ENCODE data around the gene FXYD2. TPM values are rescaled to one million over a fixed set of nuclear protein-coding genes. Genes with fewer than 3 reads are reported as not detected.

FXYD2 gene
- total RNA-seq, 4 donors from 2014 or later: 0.50 to 3.0 (median 1.2) TPM

- no peak for ATAC-seq
- no peaks in the 10 kb centered on the region for H3K9me3 ChIP-seq
- TF ChIP-seq, protein P1, sequence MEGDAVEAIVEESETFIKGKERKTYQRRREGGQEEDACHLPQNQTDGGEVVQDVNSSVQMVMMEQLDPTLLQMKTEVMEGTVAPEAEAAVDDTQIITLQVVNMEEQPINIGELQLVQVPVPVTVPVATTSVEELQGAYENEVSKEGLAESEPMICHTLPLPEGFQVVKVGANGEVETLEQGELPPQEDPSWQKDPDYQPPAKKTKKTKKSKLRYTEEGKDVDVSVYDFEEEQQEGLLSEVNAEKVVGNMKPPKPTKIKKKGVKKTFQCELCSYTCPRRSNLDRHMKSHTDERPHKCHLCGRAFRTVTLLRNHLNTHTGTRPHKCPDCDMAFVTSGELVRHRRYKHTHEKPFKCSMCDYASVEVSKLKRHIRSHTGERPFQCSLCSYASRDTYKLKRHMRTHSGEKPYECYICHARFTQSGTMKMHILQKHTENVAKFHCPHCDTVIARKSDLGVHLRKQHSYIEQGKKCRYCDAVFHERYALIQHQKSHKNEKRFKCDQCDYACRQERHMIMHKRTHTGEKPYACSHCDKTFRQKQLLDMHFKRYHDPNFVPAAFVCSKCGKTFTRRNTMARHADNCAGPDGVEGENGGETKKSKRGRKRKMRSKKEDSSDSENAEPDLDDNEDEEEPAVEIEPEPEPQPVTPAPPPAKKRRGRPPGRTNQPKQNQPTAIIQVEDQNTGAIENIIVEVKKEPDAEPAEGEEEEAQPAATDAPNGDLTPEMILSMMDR (IDR thresholded peaks at IDR 0.05): no peak
- no peak for TF ChIP-seq EP300 (IDR thresholded peaks at IDR 0.05)
- no peak for TF ChIP-seq POLR2A (IDR thresholded peaks at IDR 0.05)
- no peak for TF ChIP-seq POLR2AphosphoS5 (IDR thresholded peaks at IDR 0.05)
- H3K4me1 ChIP-seq: peaks cover 0 to 17% (median 0%) of the 10 kb centered on the region in 3 donors
- peaks cover 0 to 50% of the 10 kb centered on the region in 2 donors for H3K36me3 ChIP-seq
- WGBS, 2 donors (ENCODE audit: low coverage in 1 of 2): 87 to 94% methylated on average over 5 of the region's 8 CpGs
- H3K27ac ChIP-seq: no peak overlapping the region
- H3K4me3 ChIP-seq: no peak overlapping the region
- peaks cover 22% of the 10 kb centered on the region for H3K27me3 ChIP-seq
Measured at GRCh38 chr11:117835576-117835975, 11.0 kb upstream of the FXYD2 start.

- no peak for TF ChIP-seq EP300 (IDR thresholded peaks at IDR 0.05)
- TF ChIP-seq POLR2A (IDR thresholded peaks at IDR 0.05): no peak
- no peak for TF ChIP-seq POLR2AphosphoS5 (IDR thresholded peaks at IDR 0.05)
- TF ChIP-seq, protein P1 (IDR thresholded peaks at IDR 0.05): no peak
- Histone ChIP-seq H3K4me1 (peaks cover 0 to 23% (median 0%) of the 10 kb centered on the region in 3 donors), H3K4me3 (no peak overlapping the region), H3K36me3 (peaks cover 0 to 44% of the 10 kb centered on the region in 2 donors), H3K27me3 (peaks cover 28% of the 10 kb centered on the region), H3K27ac (no peak overlapping the region), H3K9me3 (no peaks in the 10 kb centered on the region)
- WGBS, 2 donors (ENCODE audit: low coverage in 1 of 2): 75 to 91% methylated on average over 6 to 7 of the region's 17 CpGs
- no peak for ATAC-seq
Measured at GRCh38 chr11:117834838-117835443, 10.4 kb upstream of the FXYD2 start.

GRCh38 chr11:117834068-117834810 is 9.7 kb upstream of the FXYD2 start:
- Histone ChIP-seq H3K9me3 (no peaks in the 10 kb centered on the region), H3K4me1 (peaks cover 0 to 30% (median 2%) of the 10 kb centered on the region in 3 donors), H3K27ac (no peak overlapping the region), H3K4me3 (no peak overlapping the region), H3K27me3 (peaks cover 35% of the 10 kb centered on the region), H3K36me3 (peaks cover 0 to 37% of the 10 kb centered on the region in 2 donors)
- TF ChIP-seq POLR2AphosphoS5 (IDR thresholded peaks at IDR 0.05) (no peak), EP300 (IDR thresholded peaks at IDR 0.05) (no peak), POLR2A (IDR thresholded peaks at IDR 0.05) (no peak)
- TF ChIP-seq, protein P1 (IDR thresholded peaks at IDR 0.05): no peak
- 82 to 91% methylated on average over 4 of the region's 6 CpGs for whole genome bisulfite sequencing, 2 donors (ENCODE audit: low coverage in 1 of 2)
- ATAC-seq: no peak

DNA sequence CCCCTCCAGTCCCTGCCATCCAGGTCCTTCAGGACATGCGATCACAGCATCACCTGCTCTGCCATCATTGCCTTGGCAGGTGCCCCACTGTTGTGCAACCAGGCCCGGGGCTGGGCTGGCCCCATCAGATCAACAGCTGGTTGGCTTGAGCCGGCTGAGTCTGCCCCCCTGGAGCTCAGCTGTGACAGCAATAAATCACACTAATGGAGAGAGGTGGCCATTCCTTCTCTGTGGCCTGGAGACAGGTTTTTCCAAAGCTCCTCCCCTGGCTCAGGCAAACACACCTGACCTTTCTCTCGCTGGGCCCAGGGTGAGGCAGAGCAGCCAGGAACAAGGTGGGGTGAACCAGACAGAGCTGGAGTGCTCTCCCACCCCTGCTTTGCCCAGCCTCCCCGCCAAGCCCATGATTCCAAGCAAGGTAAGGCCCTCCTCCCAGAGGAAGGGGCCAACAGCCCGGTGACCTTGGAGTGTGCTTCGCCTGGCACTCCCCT is 8.9 kb upstream of the FXYD2 start:
- ATAC-seq: no peak
- Histone ChIP-seq H3K36me3 (peaks cover 0 to 29% of the 10 kb centered on the region in 2 donors), H3K9me3 (no peaks in the 10 kb centered on the region), H3K4me1 (peaks cover 0 to 38% (median 8%) of the 10 kb centered on the region in 3 donors), H3K4me3 (no peak overlapping the region), H3K27me3 (peaks cover 43% of the 10 kb centered on the region), H3K27ac (no peak overlapping the region)
- WGBS, 2 donors (ENCODE audit: low coverage in 1 of 2): no CpG with 5 or more reads among the region's 7 CpGs
- TF ChIP-seq EP300 (IDR thresholded peaks at IDR 0.05) (no peak), POLR2AphosphoS5 (IDR thresholded peaks at IDR 0.05) (no peak), POLR2A (IDR thresholded peaks at IDR 0.05) (no peak)
- TF ChIP-seq, protein P1 (IDR thresholded peaks at IDR 0.05): no peak
